GM21619 (cell line): ENCODE measurements around the gene LRRN2.
"Not testable (repeated sequence)": the region's sequence is repeated elsewhere in the genome, so short reads cannot be mapped to it uniquely, and the experiment has no call there.

Experiments used
- ATAC-seq: cut with Tn5 transposase; IDR thresholded peaks from one replicate; pipeline ENCODE4 v1.9.1; 2021; ENCODE audit not compliant: unreplicated experiment

LRRN2 gene

GRCh38 chr1:204685236-204686006 is at the start of gene LRRN2:
LRRN2 (minus strand) TSS chr1:204685738; CDS start chr1:204619992, 65,746 bp downstream.
- no peak for ATAC-seq

- no peak for ATAC-seq
These were observed 49.5 kb upstream of the LRRN2 start for GRCh38 chr1:204735042-204735441.

- ATAC-seq: no peak
These were observed 48.5 kb upstream of the LRRN2 start for GRCh38 chr1:204733869-204734596.

- ATAC-seq: no peak
These were observed 47.8 kb upstream of the LRRN2 start for GRCh38 chr1:204733289-204733688.

GRCh38 chr1:204731985-204732575 is 46.5 kb upstream of the LRRN2 start:
- no peak for ATAC-seq

- ATAC-seq: no peak
These were observed 46.0 kb upstream of the LRRN2 start for GRCh38 chr1:204731509-204731908.

- ATAC-seq: no peak
These were observed 45.4 kb upstream of the LRRN2 start for GRCh38 chr1:204730826-204731459.

GRCh38 chr1:204729516-204729915 is 44.0 kb upstream of the LRRN2 start:
- no peak for ATAC-seq

GRCh38 chr1:204728456-204728855 is 42.9 kb upstream of the LRRN2 start:
- ATAC-seq: no peak

GRCh38 chr1:204728045-204728444 is 42.5 kb upstream of the LRRN2 start:
- no peak for ATAC-seq

- ATAC-seq: not testable (repeated sequence)
These were observed 41.9 kb upstream of the LRRN2 start for GRCh38 chr1:204727438-204727837.

- ATAC-seq: no peak
These were observed 40.9 kb upstream of the LRRN2 start for GRCh38 chr1:204726478-204726877.

GRCh38 chr1:204725821-204726448 is 40.4 kb upstream of the LRRN2 start:
- no peak for ATAC-seq

- no peak for ATAC-seq
These were observed 37.7 kb upstream of the LRRN2 start for GRCh38 chr1:204723131-204723787.

GRCh38 chr1:204721373-204722055 is 36.0 kb upstream of the LRRN2 start:
- no peak for ATAC-seq

- ATAC-seq: no peak
These were observed 31.1 kb upstream of the LRRN2 start for GRCh38 chr1:204716660-204717059.

GRCh38 chr1:204714861-204715511 is 29.4 kb upstream of the LRRN2 start:
- ATAC-seq: no peak

GRCh38 chr1:204714194-204714860 is 28.8 kb upstream of the LRRN2 start:
- ATAC-seq: no peak

GRCh38 chr1:204713541-204713940 is 28.0 kb upstream of the LRRN2 start:
- ATAC-seq: no peak
